T-helper 2 cell treated with Interferon-gamma antibody and Interleukin-4, amounts not matched to agents 100 ng/mL and 5 ng/mL, for 36 hours (primary cell): ENCODE data around the gene SIX2. TPM values are rescaled to one million over a fixed set of nuclear protein-coding genes. Genes with fewer than 3 reads are reported as not detected.

Source experiments
- intact Hi-C: fragments of 100-400 bp; cut with micrococcal nuclease; formaldehyde crosslinking; loops from one replicate; pipeline ENCODE4 v1.15.1; 2023
- total RNA-seq: library from RNA; stranded (reverse); gene quantifications from 2 replicates; pipeline ENCODE4 v1.2.3, GENCODE V29; 2022

The SIX2 gene
- total RNA-seq, 1 donor from 2014 or later: not detected

DNA sequence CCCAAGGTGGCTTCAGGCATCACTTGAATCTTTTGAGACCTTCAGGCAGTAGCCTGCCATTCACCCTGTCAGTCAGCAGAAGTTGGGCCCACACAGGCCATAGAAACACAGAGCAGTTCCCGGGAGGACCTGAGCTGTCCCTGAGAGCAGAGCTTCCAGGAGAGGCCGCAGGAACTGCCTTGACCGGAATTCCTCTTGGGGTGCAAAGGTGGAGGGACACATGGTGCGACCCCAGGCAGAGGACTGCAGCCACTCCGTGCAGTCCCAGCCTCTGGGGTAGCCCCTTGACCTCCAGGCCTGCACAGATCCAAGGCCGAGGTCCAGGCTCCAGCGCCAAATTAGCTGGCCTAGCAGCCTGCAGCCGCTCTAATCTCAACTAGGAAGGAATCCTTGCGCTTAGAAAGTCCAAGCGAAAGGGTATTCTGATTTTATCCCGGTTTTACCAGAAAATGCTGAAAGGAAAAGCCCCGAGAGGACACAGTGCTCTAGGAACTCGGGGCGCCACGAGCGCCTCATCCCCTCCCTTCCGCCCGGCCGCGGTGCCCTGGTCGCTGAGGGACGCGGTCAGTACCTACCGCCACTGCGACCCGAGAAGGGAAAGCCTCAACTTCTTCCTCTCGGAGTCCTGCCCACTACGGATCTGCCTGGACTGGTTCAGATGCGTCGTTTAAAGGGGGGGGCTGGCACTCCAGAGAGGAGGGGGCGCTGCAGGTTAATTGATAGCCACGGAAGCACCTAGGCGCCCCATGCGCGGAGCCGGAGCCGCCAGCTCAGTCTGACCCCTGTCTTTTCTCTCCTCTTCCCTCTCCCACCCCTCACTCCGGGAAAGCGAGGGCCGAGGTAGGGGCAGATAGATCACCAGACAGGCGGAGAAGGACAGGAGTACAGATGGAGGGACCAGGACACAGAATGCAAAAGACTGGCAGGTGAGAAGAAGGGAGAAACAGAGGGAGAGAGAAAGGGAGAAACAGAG lies 5.4 kb downstream of the SIX2 start:
- intact Hi-C loops: loop anchor here (5.0 kb wide), 1 partner anchor 202 kb away; no protein-coding TSS in a partner anchor

DNA sequence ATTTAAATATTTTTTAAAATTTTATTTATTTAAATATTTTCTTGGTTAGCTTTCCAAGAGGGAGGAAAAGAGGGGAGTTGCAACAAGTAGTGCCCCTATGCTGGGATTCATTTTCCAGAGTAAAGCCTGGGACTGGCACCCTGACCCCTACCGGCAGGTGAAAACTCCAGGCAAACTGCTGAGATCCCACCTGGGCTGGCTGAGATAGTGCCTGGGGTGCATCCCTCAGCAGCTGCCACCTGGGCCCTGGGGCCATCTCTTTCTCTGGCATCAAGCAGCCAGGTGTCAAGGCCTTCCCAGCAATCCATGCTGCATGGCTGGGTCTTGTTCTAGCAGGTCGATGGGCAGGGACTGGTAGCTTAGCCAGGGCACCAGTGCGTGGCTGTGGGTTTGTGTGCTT lies 6.6 kb downstream of the SIX2 start:
- intact Hi-C loops: loop anchor here (5.0 kb wide), 1 partner anchor 200 kb away; no protein-coding TSS in a partner anchor

DNA sequence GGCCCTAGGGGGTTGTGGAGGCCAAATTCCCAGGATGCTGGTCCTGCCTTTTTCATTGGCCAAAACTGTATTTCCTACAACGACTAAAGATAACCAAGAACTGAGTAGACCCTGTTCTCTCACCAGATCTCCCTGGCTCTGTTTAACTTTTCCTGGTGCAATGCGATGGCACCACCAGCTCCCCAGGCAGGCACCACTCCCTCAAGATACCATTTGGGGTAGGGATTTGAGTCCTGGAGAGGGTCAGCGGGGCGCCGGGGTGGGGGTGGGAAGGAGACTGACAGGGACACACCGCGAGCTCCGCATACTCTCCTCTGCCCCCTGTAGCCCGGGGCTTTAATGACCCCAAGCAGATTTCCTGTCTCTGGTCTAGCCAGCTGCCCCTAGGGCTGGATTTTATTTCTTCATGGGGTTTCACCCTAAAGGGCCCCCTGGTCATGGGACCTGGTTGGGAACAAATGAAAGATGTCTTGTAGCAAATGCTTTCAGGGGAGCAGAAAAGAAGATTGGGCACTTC lies 7.3 kb downstream of the SIX2 start:
- intact Hi-C loops: loop anchor here (5.0 kb wide), 1 partner anchor 200 kb away; no protein-coding TSS in a partner anchor

DNA sequence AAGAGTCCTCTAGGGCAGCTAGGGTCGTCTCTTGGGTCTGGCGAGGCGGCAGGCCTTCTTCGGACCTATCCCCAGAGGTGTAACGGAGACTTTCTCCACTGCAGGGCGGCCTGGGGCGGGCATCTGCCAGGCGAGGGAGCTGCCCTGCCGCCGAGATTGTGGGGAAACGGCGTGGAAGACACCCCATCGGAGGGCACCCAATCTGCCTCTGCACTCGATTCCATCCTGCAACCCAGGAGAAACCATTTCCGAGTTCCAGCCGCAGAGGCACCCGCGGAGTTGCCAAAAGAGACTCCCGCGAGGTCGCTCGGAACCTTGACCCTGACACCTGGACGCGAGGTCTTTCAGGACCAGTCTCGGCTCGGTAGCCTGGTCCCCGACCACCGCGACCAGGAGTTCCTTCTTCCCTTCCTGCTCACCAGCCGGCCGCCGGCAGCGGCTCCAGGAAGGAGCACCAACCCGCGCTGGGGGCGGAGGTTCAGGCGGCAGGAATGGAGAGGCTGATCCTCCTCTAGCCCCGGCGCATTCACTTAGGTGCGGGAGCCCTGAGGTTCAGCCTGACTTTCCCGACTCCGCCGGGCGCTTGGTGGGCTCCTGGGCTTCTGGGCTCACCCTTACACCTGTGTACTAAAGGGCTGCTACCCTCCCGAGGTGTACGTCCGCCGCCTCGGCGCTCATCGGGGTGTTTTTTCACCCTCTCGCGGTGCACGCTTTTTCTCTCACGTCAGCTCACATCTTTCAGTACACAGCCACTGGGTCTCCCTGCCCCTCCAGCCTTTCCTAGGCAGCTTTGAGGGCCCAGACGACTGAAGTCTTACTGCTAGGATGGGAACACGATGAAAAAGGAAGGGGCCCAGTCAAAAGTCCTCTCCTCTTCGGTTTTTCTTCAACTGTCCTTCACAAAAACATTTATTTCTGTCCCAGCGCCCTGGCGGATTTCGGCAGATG lies 8.1 kb downstream of the SIX2 start:
- intact Hi-C loops: loop anchor here (5.0 kb wide), 1 partner anchor 199 kb away; no protein-coding TSS in a partner anchor

DNA sequence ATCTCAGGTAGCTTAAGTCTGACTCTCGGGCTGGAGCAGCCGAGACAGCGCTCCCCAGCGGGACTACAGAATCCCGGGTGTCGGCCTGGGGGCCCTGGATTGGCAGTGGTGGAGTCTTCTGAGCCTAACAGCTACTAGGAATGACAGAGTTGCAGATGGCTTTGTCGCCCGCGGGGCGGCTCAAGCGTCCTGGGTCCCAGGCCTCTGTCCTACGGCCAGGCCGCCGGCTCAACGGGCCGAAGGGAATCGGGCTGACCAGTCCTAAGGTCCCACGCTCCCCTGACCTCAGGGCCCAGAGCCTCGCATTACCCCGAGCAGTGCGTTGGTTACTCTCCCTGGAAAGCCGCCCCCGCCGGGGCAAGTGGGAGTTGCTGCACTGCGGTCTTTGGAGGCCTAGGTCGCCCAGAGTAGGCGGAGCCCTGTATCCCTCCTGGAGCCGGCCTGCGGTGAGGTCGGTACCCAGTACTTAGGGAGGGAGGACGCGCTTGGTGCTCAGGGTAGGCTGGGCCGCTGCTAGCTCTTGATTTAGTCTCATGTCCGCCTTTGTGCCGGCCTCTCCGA lies 8.8 kb downstream of the SIX2 start:
- intact Hi-C loops: loop anchor here (5.0 kb wide), 1 partner anchor 198 kb away; no protein-coding TSS in a partner anchor

DNA sequence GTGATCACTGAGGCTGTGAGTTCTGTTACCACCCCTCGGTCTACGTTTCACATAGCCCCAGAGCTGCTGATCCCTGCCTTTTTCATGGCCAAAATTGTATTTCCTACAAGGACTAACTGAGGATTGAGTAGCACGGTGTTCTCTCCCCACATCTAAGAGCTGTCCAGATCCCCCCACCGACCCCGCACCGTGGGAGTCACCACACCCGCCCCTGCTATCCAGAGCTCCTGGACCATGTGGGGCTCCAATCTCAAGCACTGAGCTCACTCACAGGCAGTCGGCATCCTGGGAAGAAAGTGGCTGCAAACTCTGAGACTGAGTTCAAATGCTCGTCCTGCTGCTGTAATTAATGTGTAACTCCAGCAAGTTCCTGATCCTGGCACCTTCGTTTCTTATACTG lies 9.7 kb downstream of the SIX2 start:
- intact Hi-C loops: no loop called here

DNA sequence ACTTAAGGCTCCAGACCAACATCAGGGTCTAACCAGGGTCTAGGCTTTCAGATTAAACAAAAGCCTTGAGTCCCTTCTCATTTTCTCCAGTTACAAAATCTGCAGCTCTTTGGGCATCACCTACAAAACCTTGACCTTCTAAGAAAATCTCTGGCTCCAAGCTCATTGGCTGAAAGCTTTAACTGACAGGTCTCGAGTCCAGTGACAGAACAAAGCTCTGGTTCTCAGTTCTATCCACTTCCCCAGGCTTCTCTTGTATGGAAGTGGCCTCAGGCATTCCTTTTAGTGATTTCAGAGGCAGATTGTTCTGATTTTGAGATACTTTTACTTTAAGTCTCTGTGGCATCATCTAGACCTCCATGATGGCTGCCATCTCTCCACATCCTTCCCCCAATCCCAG lies 11.3 kb downstream of the SIX2 start:
- intact Hi-C loops: no loop called here

DNA sequence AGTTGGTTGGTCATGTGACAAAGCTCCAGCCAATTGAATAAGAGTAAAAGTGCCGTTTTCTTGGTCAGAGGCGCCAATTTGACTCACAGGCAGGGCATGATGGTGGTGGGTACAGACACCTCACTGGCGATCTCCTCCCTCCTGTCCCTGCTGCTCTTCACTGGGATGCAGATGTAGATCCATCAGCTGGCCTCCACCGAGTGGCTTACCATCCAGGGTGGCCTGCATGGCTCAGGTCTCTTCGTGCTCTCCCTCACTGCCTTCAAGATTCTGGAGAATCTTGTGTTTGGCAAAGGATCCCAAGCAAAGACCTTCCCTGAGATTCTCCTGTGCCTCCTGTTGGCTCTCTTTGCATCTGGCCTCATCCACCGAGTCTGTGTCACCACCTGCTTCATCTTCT lies 12.9 kb downstream of the SIX2 start:
- intact Hi-C loops: no loop called here

DNA sequence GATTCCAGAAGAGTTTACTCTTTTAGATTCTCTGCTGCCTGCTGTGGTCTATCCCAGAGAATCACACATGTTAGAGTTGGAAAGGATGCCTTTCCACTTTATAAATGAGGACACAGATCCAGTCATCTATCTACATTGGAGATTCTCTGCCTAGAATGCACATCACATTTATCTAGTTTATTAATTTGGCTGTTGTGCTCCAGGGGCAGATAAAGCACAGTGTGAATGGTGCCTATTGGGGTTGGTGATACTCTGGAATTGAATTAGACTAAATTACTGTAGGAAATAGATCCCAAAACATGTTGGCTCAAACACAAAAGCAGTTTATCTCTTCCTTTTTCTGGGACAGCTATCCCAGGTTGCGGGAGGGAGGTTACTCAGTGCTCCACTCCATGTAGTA lies 14.9 kb downstream of the SIX2 start:
- intact Hi-C loops: no loop called here

DNA sequence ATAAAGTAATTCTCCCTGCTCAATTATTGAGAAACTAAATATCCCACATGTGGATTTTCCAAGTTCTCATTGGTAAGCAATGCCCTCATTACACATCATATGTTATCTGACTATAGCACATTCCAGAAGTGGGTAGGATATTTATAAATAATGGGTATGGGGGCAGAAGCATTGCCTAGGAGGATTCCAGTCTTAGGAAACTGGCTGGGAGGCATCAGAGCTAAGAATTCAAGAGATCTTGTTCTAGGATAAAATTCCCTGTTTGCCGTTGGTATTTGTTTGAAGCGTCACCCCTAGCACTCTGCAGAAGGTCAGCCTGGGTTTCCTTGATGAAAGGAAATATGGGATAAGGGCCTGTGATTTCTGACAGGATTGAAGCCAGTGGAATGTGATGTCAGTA lies 20.1 kb downstream of the SIX2 start:
- intact Hi-C loops: no loop called here

DNA sequence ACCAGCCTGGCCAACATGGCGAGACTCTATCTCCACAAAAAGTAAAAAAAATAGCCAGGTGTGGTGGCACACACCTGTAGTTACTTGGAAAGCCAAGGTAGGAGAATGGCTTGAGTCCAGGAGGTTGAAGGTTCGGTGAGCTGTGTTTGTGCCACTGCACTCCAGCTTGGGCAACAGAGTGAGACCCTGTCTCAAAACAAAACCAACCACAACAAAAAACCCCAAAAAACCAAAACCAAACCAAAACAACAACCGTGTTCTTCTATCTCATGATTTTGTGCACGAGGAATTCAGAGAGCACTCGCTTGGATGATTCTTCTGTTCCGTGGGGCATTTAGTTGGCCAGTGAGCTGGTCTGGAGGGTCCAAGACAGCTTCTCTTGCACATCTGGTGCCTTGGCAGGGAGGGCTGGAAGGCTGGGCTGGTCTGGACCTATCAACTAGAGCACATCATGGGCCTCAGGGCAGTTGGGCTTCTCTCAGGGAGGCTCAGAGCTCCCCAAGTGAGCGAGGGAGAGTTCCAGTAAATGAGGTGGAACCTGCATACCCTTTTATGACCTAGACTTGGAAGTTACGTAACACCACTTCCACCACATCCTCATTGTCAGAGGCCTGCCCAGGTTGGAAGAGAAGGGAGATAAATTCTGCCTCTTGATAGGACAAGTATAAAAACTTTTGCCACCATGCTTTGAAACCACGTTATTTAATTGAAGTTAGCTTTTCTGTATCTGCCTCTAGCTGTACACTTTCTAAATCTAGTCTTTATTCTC lies 25.2 kb downstream of the SIX2 start:
- intact Hi-C loops: no loop called here

DNA sequence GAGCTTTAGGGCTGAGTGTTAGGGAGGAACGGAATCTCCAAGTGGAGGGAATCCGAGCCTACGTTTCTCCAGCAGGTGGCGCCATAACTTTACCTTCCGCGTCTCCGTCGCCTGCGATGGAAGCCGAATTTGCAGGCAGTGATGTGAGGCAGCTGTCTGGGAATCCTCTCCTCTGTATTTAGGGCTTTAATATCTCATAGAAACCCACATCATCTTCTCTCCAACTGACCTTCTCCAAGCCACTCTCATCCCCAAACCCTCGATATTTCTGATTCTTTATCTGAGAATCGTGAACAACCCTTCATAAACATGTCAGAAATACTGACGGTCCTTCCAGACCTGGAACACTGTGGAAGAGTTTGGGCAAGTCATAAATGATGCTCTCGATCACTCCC lies 27.5 kb downstream of the SIX2 start:
- intact Hi-C loops: loop anchor here (1.0 kb wide), 2 partner anchors 513 to 597 kb away; no protein-coding TSS in a partner anchor

DNA sequence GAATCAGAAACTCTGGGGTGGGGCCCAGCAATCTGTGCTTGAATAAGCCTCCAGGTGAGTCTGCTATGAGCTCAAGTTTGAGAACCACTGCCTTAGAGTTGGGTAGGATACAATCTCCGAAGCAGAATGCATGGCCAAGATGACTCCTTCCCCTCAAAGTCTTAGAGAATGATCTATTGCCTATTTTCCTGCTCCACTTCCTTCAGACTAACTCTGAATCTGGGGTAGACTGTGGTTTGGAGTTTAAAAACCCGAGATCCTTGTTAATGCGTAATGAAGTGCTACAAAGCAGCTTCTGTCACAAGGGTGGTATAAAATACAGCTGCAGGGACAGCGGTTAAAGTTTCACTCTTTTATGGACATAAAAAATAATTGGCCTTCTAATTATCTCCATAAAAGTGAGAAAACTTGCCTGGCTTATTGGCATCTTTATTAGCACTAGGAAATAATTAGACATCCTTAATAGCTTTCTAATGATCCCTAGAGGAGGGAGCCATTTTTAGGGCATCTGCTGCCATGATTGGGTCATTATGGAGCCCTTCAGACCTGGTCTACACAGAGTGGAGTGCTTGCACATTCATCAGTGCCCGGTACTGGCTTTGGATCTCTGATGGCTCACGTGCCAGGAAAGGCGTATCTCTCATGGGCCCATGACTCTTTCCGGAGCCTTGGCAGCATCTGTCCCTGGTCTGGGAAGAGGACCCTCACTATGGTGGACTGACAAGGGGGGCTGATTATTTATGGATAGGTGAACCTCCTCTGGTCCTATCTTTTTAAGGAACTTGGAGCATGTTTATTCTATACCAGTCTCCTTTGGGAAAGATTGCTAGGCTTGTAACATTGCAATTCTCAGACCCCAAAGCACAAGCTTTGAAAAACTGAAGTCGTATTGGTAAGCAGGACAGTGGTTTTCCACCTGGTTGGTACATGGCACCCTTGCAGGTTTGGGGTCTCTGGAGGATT lies 28.2 kb downstream of the SIX2 start:
- intact Hi-C loops: loop anchor here (1.0 kb wide), 2 partner anchors 513 to 597 kb away; no protein-coding TSS in a partner anchor

DNA sequence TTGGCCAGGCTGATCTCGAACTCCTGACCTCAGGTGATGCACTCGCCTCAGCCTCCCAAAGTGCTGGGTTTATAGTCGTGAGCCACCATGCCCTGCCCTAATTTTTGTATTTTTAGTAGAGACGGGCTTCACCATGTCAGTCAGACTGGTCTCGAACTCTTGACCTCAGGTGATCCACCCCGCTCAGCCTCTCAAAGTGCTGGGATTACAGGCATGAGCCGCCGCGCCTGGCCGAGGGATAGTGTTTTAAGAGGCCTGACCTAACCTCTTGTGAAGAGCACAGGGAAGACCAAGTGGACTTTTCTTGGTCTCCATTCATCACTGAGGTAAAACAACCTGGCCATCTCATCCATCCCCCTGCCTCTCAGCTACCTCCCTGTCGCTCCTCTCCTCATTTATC lies 29.7 kb downstream of the SIX2 start:
- intact Hi-C loops: no loop called here

DNA sequence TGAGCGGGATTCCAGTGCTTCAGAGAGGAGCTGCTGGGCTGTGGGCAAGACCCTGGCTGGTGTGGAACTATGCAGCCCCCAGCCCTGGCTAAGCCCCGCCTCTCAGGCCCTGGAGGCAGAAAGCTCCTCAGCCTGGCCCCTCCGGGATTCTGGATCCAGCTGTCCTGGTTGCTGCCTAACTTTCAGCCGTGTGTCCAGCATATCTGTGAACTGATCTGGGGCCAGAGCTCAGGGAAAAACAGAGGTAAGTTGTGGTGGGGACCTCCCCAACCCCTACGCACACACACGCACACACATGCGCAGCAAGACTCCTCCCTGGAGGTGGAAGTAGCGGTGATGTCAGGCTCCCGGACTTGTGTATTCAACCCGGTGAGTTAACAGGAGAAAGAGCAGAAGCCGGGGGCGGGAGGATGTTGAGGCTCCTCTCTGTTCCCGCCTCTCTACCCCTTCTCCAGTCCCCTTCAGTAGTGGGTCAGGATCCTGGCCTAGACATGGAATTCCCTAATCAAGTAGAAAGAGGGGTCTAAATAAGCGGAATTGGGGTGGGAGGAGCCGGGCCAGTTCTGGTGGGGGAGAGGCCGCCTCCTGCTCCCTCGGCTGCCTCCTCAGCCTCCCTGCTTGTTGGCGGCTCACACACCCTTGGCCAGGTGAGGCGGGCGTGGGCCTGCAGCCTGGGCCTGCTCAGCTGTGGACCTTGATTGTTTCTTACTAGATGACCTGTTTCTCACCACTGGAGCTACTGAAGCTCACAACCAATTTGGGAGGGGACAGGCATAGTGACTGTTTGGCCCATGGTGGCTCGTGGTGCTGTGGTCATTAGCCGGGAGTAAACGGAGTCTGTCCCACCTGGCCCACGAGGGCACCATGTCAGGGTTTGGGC lies 33.4 kb downstream of the SIX2 start:
- intact Hi-C loops: no loop called here

DNA sequence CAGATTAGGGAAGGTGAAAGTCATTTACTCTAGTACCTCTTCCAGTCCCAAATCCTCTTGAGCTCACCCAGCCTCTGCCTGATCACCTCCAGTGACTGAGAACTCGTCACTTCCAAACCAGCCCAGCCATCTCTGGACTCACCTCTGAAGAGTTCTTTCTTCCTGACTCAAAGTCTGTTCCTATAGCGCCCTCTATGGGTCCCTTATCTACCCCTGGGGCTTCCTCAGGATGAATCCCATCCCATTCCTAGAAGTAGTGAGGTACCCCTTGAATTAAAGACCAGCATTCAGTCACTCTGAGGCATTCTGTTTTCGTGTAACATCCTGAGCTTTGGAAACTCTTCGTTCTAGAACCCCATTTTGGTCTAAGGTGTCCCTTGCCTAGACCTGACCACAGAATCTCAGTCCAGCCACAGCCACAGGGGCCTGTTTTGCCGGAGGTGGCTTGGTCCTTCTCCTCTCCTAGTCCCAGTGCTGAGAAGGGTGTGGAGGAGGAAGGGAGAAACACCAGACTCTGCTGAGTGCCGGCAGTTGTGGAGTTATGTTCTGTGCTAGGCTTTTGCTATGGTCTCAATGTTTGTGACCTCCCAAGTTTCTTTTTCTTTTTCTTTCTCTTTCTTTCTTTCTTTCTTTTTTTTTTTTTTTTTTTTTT lies 35.1 kb downstream of the SIX2 start:
- intact Hi-C loops: no loop called here

DNA sequence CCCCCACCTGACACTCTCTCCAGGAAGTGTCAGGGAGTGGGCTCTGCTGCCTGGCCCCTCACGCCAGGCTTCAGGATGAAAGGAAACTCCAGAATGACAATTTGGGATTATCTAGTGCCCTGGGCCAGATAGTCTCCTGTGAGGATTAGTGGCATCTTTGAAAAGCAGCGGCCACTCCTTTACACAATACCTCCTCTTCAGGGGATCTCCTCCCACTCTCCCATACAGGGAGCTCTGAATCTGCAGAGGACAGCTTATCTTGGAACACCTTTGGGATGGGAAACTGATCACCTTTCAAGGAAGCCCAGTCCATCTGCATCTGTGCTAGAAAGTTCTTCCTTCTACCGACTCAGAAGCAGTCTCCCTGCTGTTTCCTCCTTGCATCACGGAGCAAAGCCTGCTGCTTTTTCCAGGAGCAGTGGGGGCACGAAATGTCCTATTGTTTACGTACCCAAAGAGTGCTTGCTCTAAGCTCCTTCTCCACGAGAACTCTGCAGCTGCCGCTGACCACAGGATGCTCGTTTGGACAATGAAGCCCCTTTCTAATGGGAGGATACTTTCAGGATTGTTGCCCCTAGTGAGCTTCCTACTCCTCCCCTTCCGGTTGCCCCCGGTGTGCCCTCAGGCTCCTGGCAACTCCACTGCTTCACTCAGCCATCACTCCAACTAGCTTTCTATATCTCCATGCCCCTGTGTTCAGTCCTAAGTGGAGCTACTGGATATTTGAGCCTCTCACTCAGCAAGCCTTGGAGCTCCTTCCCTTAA lies 36.3 kb downstream of the SIX2 start:
- intact Hi-C loops: no loop called here
